GM19397 (cell line): ENCODE data around the gene ST8SIA3.
"Not testable (repeated sequence)": the region's sequence is repeated elsewhere in the genome, so short reads cannot be mapped to it uniquely, and the experiment has no call there.

ENCODE experiments used
- ATAC-seq: cut with Tn5 transposase; IDR thresholded peaks from one replicate; pipeline ENCODE4 v1.9.1; 2021; ENCODE audit warnings: mild to moderate bottlenecking, moderate library complexity; ENCODE audit not compliant: unreplicated experiment

ST8SIA3 gene

GRCh38 chr18:57364460-57364859, 12.1 kb downstream of the ST8SIA3 start:
- ATAC-seq, result no peak

- no peak for ATAC-seq
Measured at GRCh38 chr18:57366528-57367081, 14.2 kb downstream of the ST8SIA3 start.

GRCh38 chr18:57372444-57372843, 20.1 kb downstream of the ST8SIA3 start:
- ATAC-seq, result no peak

- no peak for ATAC-seq
Measured at GRCh38 chr18:57373017-57373416, 20.7 kb downstream of the ST8SIA3 start.

- no peak for ATAC-seq
Measured at GRCh38 chr18:57376503-57376902, 24.1 kb downstream of the ST8SIA3 start.

GRCh38 chr18:57389271-57389670, 36.9 kb downstream of the ST8SIA3 start:
- ATAC-seq, result no peak

GRCh38 chr18:57390044-57390443, 37.7 kb downstream of the ST8SIA3 start:
- no peak for ATAC-seq

GRCh38 chr18:57394749-57395148, 42.4 kb downstream of the ST8SIA3 start:
- ATAC-seq, result not testable (repeated sequence)

- ATAC-seq, result not testable (repeated sequence)
Measured at GRCh38 chr18:57396831-57397230, 44.5 kb downstream of the ST8SIA3 start.

GRCh38 chr18:57397440-57398132, 45.2 kb downstream of the ST8SIA3 start:
- ATAC-seq, result no peak

- no peak for ATAC-seq
Measured at GRCh38 chr18:57404345-57404744, 52.0 kb downstream of the ST8SIA3 start.

- ATAC-seq, result no peak
Measured at GRCh38 chr18:57409650-57410049, 57.3 kb downstream of the ST8SIA3 start.

- ATAC-seq, result no peak
Measured at GRCh38 chr18:57410749-57411148, 58.4 kb downstream of the ST8SIA3 start.

GRCh38 chr18:57416542-57416941, 64.2 kb downstream of the ST8SIA3 start:
- ATAC-seq, result no peak
